Adipocyte (in vitro differentiated cells): Measurements from ENCODE around the gene LMOD2.

Experiments used
- DNase-seq: peaks from one replicate; pipeline ENCODE4 v3.0.0-alpha.2; 2015; ENCODE audit warnings: low read depth
- H3K27me3 ChIP-seq: replicated peaks from 2 replicates; pipeline ENCODE4 v1.7.0; 2013; ENCODE audit warnings: mild to moderate bottlenecking, low read length, moderate library complexity; ENCODE audit not compliant: control insufficient read depth, insufficient read depth
- H3K36me3 ChIP-seq: 2 replicates; pipeline ENCODE4 v1.7.0; 2013; ENCODE audit warnings: low read length, mild to moderate bottlenecking, moderate library complexity; ENCODE audit not compliant: control insufficient read depth, insufficient read depth, severe bottlenecking
- H3K4me1 ChIP-seq: 2 replicates; pipeline ENCODE4 v1.7.0; 2013; ENCODE audit warnings: mild to moderate bottlenecking, low read length, moderate library complexity; ENCODE audit not compliant: control insufficient read depth, insufficient read depth
- H3K4me3 ChIP-seq: 2 replicates; pipeline ENCODE4 v1.7.0; 2013; ENCODE audit warnings: mild to moderate bottlenecking, low read length, moderate library complexity
- H3K9ac ChIP-seq: 2 replicates; pipeline ENCODE4 v1.7.0; 2013; ENCODE audit warnings: mild to moderate bottlenecking, low read length, moderate library complexity
- H3K9me3 ChIP-seq: 2 replicates; pipeline ENCODE4 v1.7.0; 2013; ENCODE audit warnings: mild to moderate bottlenecking, low read length, moderate library complexity; ENCODE audit not compliant: control insufficient read depth

LMOD2 gene

GRCh38 chr7:123655614-123656013 lies at the start of gene LMOD2:
Gene LMOD2 (plus strand): TSS chr7:123655866. CDS start chr7:123655964, 98 bp downstream.
- Histone ChIP-seq H3K27me3 (no peaks in the 10 kb centered on the region), H3K36me3 (no peaks in the 10 kb centered on the region), H3K9ac (no peak within 1 kb of the TSS), H3K4me3 (no peak within 1 kb of the TSS), H3K4me1 (no peaks in the 10 kb centered on the region), H3K9me3 (no peaks in the 10 kb centered on the region)
- DNase-seq = no peak

DNA sequence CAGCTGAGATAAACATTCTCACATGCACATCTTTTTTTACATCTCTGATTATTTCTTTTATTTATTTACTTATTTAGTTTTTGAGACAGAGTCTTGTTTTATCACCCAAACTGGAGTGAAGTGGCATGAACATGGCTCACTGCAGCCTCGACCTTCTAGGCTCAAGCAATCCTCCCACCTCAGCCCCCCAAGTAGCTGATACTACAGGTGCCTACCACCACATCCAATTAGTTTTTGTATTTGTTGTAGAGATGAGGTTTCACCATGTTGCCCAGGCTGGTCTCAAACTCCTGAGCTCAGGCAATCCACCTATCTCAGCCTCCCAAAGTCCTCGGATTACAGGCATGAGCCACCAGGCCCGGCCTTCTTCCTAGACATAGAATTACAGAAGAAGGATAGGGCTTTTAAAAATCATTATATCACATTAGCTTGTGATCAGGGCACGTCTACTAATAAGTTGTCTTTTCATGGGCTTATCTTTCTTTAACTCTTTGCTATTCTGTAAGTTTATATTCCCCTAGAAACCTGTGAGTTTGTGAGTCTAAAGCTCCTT lies 48.2 kb upstream of the LMOD2 start:
- DNase-seq = no peak
- H3K4me3 ChIP-seq = no peak overlapping the region

DNA sequence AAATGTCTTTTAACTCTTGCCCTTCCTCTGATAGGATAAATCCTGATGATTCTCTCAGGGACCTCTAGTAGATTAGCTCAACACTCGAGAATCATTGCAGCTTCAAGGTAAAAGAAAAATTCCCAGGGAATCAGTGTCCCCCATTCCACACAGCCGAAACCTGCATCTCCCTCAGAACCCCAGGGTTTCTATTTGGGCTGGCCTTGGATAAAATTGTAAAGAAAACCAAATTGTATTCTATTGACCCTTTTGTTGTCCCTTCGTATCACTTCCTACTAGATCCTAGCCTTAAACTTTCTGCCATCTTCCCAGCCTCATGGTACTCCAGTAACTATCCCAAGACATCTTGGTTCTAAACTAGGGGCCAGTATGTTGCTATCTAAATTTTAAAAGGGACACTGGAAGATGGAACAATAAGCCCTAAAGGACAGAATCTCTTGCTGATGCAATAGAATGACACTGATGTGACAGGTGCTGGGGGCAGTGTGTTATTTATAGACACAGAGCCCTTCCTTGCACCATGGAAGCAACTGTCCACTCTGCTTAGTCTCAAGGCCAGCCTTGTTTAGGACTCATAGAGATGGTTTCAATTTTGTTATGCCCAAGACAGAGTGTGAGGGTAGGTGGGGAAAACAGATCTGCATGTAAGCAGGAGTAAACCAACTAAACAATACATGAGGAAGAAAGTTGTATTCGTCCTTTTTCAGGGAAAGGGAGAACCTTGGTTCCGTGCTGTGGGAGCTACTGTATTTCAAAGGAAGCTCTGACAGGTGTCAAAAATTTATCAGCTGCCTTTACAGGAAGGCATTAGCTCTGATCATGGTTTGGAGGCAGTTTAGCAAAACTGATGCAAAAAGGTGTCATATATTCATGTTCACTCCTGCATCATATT lies 46.4 kb upstream of the LMOD2 start:
- Histone ChIP-seq H3K4me1 (no peaks in the 10 kb centered on the region), H3K36me3 (no peaks in the 10 kb centered on the region), H3K4me3 (no peak overlapping the region), H3K27me3 (no peaks in the 10 kb centered on the region), H3K9ac (no peak overlapping the region), H3K9me3 (no peaks in the 10 kb centered on the region)
- DNase-seq = no peak

More for the DNA sequence above, 48.2 kb upstream of the LMOD2 start:
- Histone ChIP-seq H3K36me3 (no peaks in the 10 kb centered on the region), H3K4me1 (no peaks in the 10 kb centered on the region), H3K9me3 (no peaks in the 10 kb centered on the region), H3K9ac (no peak overlapping the region), H3K27me3 (no peaks in the 10 kb centered on the region)

- no peak for DNase-seq
- H3K9me3 ChIP-seq = no peaks in the 10 kb centered on the region
- H3K36me3 ChIP-seq = no peaks in the 10 kb centered on the region
- no peaks in the 10 kb centered on the region for H3K4me1 ChIP-seq
- no peak overlapping the region for H3K9ac ChIP-seq
- H3K4me3 ChIP-seq = no peak overlapping the region
- H3K27me3 ChIP-seq = no peaks in the 10 kb centered on the region
Measured at GRCh38 chr7:123609883-123610239, 45.8 kb upstream of the LMOD2 start.

GRCh38 chr7:123612024-123612423 lies 43.6 kb upstream of the LMOD2 start:
- DNase-seq = no peak
- H3K4me3 ChIP-seq = no peak overlapping the region
- H3K9ac ChIP-seq = no peak overlapping the region

GRCh38 chr7:123615344-123615743 lies 40.3 kb upstream of the LMOD2 start:
- H3K9me3 ChIP-seq = no peaks in the 10 kb centered on the region
- peak; percentile 91 for DNase-seq
- no peak overlapping the region for H3K4me3 ChIP-seq
- H3K27me3 ChIP-seq = no peaks in the 10 kb centered on the region
- H3K36me3 ChIP-seq = no peaks in the 10 kb centered on the region
- H3K4me1 ChIP-seq = no peaks in the 10 kb centered on the region
- no peak overlapping the region for H3K9ac ChIP-seq

More at GRCh38 chr7:123612024-123612423, 43.6 kb upstream of the LMOD2 start:
- Histone ChIP-seq H3K4me1 (no peaks in the 10 kb centered on the region), H3K27me3 (no peaks in the 10 kb centered on the region), H3K9me3 (no peaks in the 10 kb centered on the region), H3K36me3 (no peaks in the 10 kb centered on the region)

GRCh38 chr7:123616223-123616622 lies 39.4 kb upstream of the LMOD2 start:
- H3K4me1 ChIP-seq = no peaks in the 10 kb centered on the region
- H3K36me3 ChIP-seq = no peaks in the 10 kb centered on the region
- H3K27me3 ChIP-seq = no peaks in the 10 kb centered on the region
- DNase-seq = peak; percentile 67
- H3K4me3 ChIP-seq = no peak overlapping the region
- H3K9me3 ChIP-seq = no peaks in the 10 kb centered on the region
- H3K9ac ChIP-seq = no peak overlapping the region

GRCh38 chr7:123621707-123622106 lies 34.0 kb upstream of the LMOD2 start:
- no peaks in the 10 kb centered on the region for H3K9me3 ChIP-seq

GRCh38 chr7:123622660-123623386 lies 32.8 kb upstream of the LMOD2 start:
- peak; percentile 68 for DNase-seq
- Histone ChIP-seq H3K36me3 (no peaks in the 10 kb centered on the region), H3K27me3 (no peaks in the 10 kb centered on the region), H3K9me3 (no peaks in the 10 kb centered on the region), H3K9ac (no peak overlapping the region), H3K4me3 (no peak overlapping the region), H3K4me1 (no peaks in the 10 kb centered on the region)

More at GRCh38 chr7:123621707-123622106, 34.0 kb upstream of the LMOD2 start:
- Histone ChIP-seq H3K4me3 (no peak overlapping the region), H3K9ac (no peak overlapping the region), H3K27me3 (no peaks in the 10 kb centered on the region), H3K4me1 (no peaks in the 10 kb centered on the region), H3K36me3 (no peaks in the 10 kb centered on the region)
- no peak for DNase-seq

DNA sequence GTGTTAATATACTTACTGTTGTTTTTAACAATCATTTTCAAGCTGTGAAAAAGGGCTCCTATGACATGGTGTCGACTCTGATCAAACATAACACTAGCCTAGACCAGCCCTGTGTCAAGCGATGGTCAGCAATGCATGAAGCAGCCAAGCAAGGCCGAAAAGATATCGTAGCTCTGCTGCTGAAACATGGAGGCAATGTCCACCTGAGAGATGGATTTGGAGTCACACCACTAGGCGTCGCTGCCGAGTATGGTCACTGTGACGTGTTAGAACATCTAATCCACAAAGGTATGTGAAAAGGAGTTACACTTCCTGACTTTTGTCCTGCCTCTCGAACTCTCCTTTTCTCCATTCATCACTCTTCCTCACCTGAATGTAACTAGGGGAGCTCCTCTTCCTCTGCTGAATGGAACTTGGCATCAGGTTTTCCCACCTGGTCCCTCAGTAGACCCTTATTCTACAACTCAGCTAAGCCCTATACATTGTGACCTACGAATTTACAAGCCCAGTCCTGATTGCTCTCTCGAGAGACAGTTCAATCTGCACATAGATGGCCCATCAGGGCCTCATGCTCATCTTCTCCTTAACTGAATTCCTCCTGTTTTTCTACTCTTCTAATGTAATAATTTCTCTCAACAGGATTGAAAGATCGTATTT lies 31.0 kb upstream of the LMOD2 start:
- no peaks in the 10 kb centered on the region for H3K27me3 ChIP-seq
- no peaks in the 10 kb centered on the region for H3K4me1 ChIP-seq
- H3K36me3 ChIP-seq = no peaks in the 10 kb centered on the region
- H3K9ac ChIP-seq = no peak overlapping the region
- H3K4me3 ChIP-seq = no peak overlapping the region
- DNase-seq = no peak
- no peaks in the 10 kb centered on the region for H3K9me3 ChIP-seq

DNA sequence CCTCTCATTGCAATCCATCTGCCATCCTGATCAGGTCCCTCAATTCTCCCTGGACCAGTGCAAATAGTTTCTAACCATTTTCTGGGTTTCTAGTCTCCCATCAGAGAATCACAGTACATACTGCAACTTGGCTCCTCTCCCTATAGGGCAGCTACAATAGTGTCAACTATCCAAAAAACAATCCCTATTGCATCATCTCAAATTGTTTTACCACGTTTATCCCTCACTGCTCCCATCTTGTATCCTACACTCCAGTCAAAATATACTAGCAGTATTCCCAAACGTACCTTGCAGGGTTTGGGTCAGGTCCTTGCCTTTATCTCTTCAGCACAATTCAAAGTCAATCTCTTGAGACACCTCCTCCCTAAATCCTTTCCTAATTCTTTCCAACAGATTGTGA lies 30.4 kb upstream of the LMOD2 start:
- Histone ChIP-seq H3K9ac (no peak overlapping the region), H3K27me3 (no peaks in the 10 kb centered on the region)
- no peak for DNase-seq

More for the DNA sequence above, 30.4 kb upstream of the LMOD2 start:
- H3K36me3 ChIP-seq = no peaks in the 10 kb centered on the region
- H3K9me3 ChIP-seq = no peaks in the 10 kb centered on the region
- no peaks in the 10 kb centered on the region for H3K4me1 ChIP-seq
- no peak overlapping the region for H3K4me3 ChIP-seq
